H1 (cell line): ENCODE measurements around the gene IQCK. TPM values are rescaled to one million over a fixed set of nuclear protein-coding genes. Genes with fewer than 3 reads are reported as not detected.

Experiments used
- CTCF ChIA-PET: fragments of 300-600 bp; sonication (Branson Sonifier 250); formaldehyde crosslinking; loops from one replicate; lab custom pipeline; 2021; ENCODE audit not compliant: partially characterized antibody; lab: Charles Lee
- POLR2A ChIA-PET: fragments of 300-600 bp; sonication (Branson Sonifier 250); formaldehyde crosslinking; loops from one replicate; lab custom pipeline; 2021; ENCODE audit warnings: inconsistent platforms; ENCODE audit not compliant: partially characterized antibody; lab: Charles Lee
- DNase-seq, 2 experiments: peaks; one replicate each; pipeline versions ENCODE4 v3.0.0 to v3.0.0-alpha.2; 2010 to 2022; ENCODE audit warnings: low spot score in 2 of 2, low read depth in 1 of 2, mixed read lengths in 1 of 2
- FAIRE-seq: peaks from 2 replicates; lab custom pipeline; 2011; peaks lifted over from hg19 to GRCh38; lab: Jason Lieb, UNC
- H2AFZ ChIP-seq: 2 replicates; pipeline ENCODE4 v1.8.1; 2012; ENCODE audit warnings: low read length, inconsistent platforms
- H2AK5ac ChIP-seq: 2 replicates; pipeline ENCODE4 v1.6.1; 2013; ENCODE audit warnings: low read depth, low read length
- H2BK120ac ChIP-seq: replicated peaks from 2 replicates; pipeline ENCODE3; 2013; ENCODE audit warnings: low read depth, low read length, inconsistent platforms
- H2BK12ac ChIP-seq: 2 replicates; pipeline ENCODE4 v1.6.1; 2013; ENCODE audit warnings: low read depth, low read length
- H2BK15ac ChIP-seq: 2 replicates; pipeline ENCODE4 v1.6.1; 2013; ENCODE audit warnings: low read length
- H2BK20ac ChIP-seq: 2 replicates; pipeline ENCODE4 v1.6.1; 2013; ENCODE audit warnings: low read length
- H2BK5ac ChIP-seq: 2 replicates; pipeline ENCODE4 v1.6.1; 2013; ENCODE audit warnings: low read depth, low read length
- H3K14ac ChIP-seq: 2 replicates; pipeline ENCODE4 v1.6.1; 2013; ENCODE audit warnings: inconsistent platforms; ENCODE audit not compliant: insufficient read length
- H3K18ac ChIP-seq: 2 replicates; pipeline ENCODE4 v1.6.1; 2013; ENCODE audit warnings: low read length; ENCODE audit errors: extremely low read depth
- H3K23ac ChIP-seq: 2 replicates; pipeline ENCODE4 v1.6.1; 2013; ENCODE audit warnings: inconsistent platforms; ENCODE audit not compliant: insufficient read length
- H3K23me2 ChIP-seq: 2 replicates; pipeline ENCODE4 v1.6.1; 2013; ENCODE audit warnings: low read depth, low read length
- H3K27ac ChIP-seq: 2 replicates; pipeline ENCODE4 v1.6.1; 2011; ENCODE audit warnings: low read depth, low read length, inconsistent platforms
- H3K27me3 ChIP-seq, 4 experiments: replicated peaks in 1 of 4; 1 replicate in 1 of 4; 2 replicates in 3 of 4; pipeline versions ENCODE4 v1.6.1 to v1.8.1; 2011 to 2013; ENCODE audit warnings: low read length in 3 of 4, mild to moderate bottlenecking in 3 of 4, inconsistent platforms in 2 of 4, mixed read lengths in 2 of 4, moderate library complexity in 1 of 4; ENCODE audit not compliant: control insufficient read depth in 3 of 4, insufficient read depth in 3 of 4; ENCODE audit errors: extremely low read depth in 1 of 4
- H3K36me3 ChIP-seq, 4 experiments: 2 replicates each; pipeline versions ENCODE4 v1.6.1 to v1.8.1; 2011 to 2013; ENCODE audit warnings: mild to moderate bottlenecking in 4 of 4, low read length in 3 of 4, moderate library complexity in 2 of 4, control low read depth in 1 of 4, inconsistent platforms in 1 of 4; ENCODE audit not compliant: insufficient read depth in 4 of 4, control insufficient read depth in 2 of 4
- H3K4ac ChIP-seq: replicated peaks from 2 replicates; pipeline ENCODE3; 2013; ENCODE audit warnings: low read length, low read depth, mixed read lengths, inconsistent platforms; ENCODE audit not compliant: insufficient read length
- H3K4me1 ChIP-seq, 4 experiments: replicated peaks in 1 of 4; 1 replicate in 1 of 4; 2 replicates in 3 of 4; pipeline versions ENCODE4 v1.6.1 to v1.8.1; 2011 to 2013; ENCODE audit warnings: low read length in 3 of 4, inconsistent platforms in 2 of 4, mixed read lengths in 1 of 4; ENCODE audit not compliant: insufficient read depth in 4 of 4, control insufficient read depth in 3 of 4
- H3K4me2 ChIP-seq, 2 experiments: 2 replicates each; pipeline versions ENCODE4 v1.6.1 to v1.8.1; 2011 to 2013; ENCODE audit warnings: low read depth in 2 of 2, low read length in 2 of 2, control low read depth in 1 of 2, inconsistent platforms in 1 of 2, mild to moderate bottlenecking in 1 of 2; ENCODE audit not compliant: insufficient read depth in 1 of 2
- H3K4me3 ChIP-seq, 4 experiments: fragments of 200-600, 300-600 bp in 1 of 4; sonication (generic), shearing (Covaris generic), sonication (Bioruptor Twin) in 1 of 4; 2 replicates each; pipeline versions ENCODE4 v1.5.1 to v1.8.1; 2011 to 2016; ENCODE audit warnings: low read length in 4 of 4, low read depth in 3 of 4, control low read depth in 2 of 4, inconsistent platforms in 2 of 4, mild to moderate bottlenecking in 2 of 4, mixed read lengths in 1 of 4, moderate library complexity in 1 of 4; ENCODE audit not compliant: insufficient read depth in 2 of 4; ENCODE audit errors: extremely low read depth in 1 of 4
- H3K56ac ChIP-seq: replicated peaks from 2 replicates; pipeline ENCODE3; 2013; ENCODE audit warnings: low read depth, mild to moderate bottlenecking, mixed read lengths, low read length, inconsistent platforms; ENCODE audit not compliant: insufficient read length
- H3K79me1 ChIP-seq: 2 replicates; pipeline ENCODE4 v1.6.1; 2013; ENCODE audit warnings: low read depth, low read length, control low read depth
- H3K79me2 ChIP-seq, 2 experiments: 2 replicates each; pipeline versions ENCODE4 v1.6.1 to v1.8.1; 2012 to 2013; ENCODE audit warnings: low read length in 2 of 2, mild to moderate bottlenecking in 2 of 2, inconsistent platforms in 1 of 2; ENCODE audit not compliant: insufficient read depth in 2 of 2, control insufficient read depth in 1 of 2
- H3K9ac ChIP-seq, 4 experiments: replicated peaks in 1 of 4; 1 replicate in 1 of 4; 2 replicates in 3 of 4; pipeline versions ENCODE4 v1.6.1 to v1.8.1; 2011 to 2013; ENCODE audit warnings: low read depth in 3 of 4, low read length in 3 of 4, control low read depth in 2 of 4, mild to moderate bottlenecking in 2 of 4, moderate library complexity in 2 of 4, inconsistent platforms in 1 of 4; ENCODE audit errors: extremely low read depth in 1 of 4
- H3K9me3 ChIP-seq, 2 experiments: 2 replicates each; pipeline versions ENCODE4 v1.6.1 to v1.8.1; 2012 to 2013; ENCODE audit warnings: mild to moderate bottlenecking in 2 of 2, moderate library complexity in 2 of 2, control low read depth in 1 of 2, inconsistent platforms in 1 of 2, low read depth in 1 of 2, low read length in 1 of 2, mixed read lengths in 1 of 2; ENCODE audit not compliant: insufficient read depth in 2 of 2
- H4K20me1 ChIP-seq, 2 experiments: replicated peaks in 1 of 2; 2 replicates each; pipeline versions ENCODE3 to v1.8.1; 2011 to 2013; ENCODE audit warnings: inconsistent platforms in 2 of 2, low read length in 2 of 2, mild to moderate bottlenecking in 1 of 2; ENCODE audit not compliant: insufficient read depth in 2 of 2, control insufficient read depth in 1 of 2
- H4K5ac ChIP-seq: 2 replicates; pipeline ENCODE4 v1.6.1; 2013; ENCODE audit warnings: low read length, low read depth, mixed read lengths, inconsistent platforms; ENCODE audit not compliant: insufficient read length
- H4K8ac ChIP-seq: 2 replicates; pipeline ENCODE4 v1.8.0; 2013; ENCODE audit warnings: mild to moderate bottlenecking, moderate library complexity, low read length, inconsistent platforms; ENCODE audit not compliant: insufficient read depth; ENCODE audit errors: extremely low read depth
- H4K91ac ChIP-seq: replicated peaks from 2 replicates; pipeline ENCODE3; 2013; ENCODE audit warnings: low read length, mixed read lengths, inconsistent platforms; ENCODE audit not compliant: insufficient read length
- ATF2 ChIP-seq: IDR thresholded peaks from 2 replicates; pipeline ENCODE4 v1.6.1; 2012; ENCODE audit warnings: low read length, inconsistent platforms
- BACH1 ChIP-seq: IDR thresholded peaks from 2 replicates; pipeline ENCODE4 v1.6.1; 2012; ENCODE audit warnings: low read length, improper control_type of control experiment
- BRCA1 ChIP-seq: IDR thresholded peaks from 2 replicates; pipeline ENCODE4 v1.6.1; 2012; ENCODE audit warnings: low read depth, low read length, improper control_type of control experiment
- CHD1 ChIP-seq: IDR thresholded peaks from 2 replicates; pipeline ENCODE4 v1.6.1; 2012; ENCODE audit warnings: low read depth, low read length, improper control_type of control experiment
- FOSL1 ChIP-seq: IDR thresholded peaks from 2 replicates; pipeline ENCODE4 v1.6.1; 2011; ENCODE audit warnings: mild to moderate bottlenecking, low read depth, low read length, moderate library complexity; ENCODE audit not compliant: insufficient read depth
- HDAC2 ChIP-seq, 2 experiments: fragments of 300-600 bp in 1 of 2; sonication (generic) in 1 of 2; IDR thresholded peaks; 2 replicates each; pipeline ENCODE4 v1.6.1; 2011 to 2012; ENCODE audit warnings: low read depth in 2 of 2, low read length in 2 of 2, mild to moderate bottlenecking in 2 of 2, moderate library complexity in 2 of 2, borderline replicate concordance in 1 of 2, inconsistent platforms in 1 of 2
- JUN ChIP-seq: IDR thresholded peaks from 2 replicates; pipeline ENCODE4 v1.6.1; 2011; ENCODE audit warnings: low read depth, mild to moderate bottlenecking, improper control_type of control experiment, low read length
- RAD21 ChIP-seq, 2 experiments: IDR thresholded peaks in 1 of 2; conservative IDR thresholded peaks in 1 of 2; 2 replicates each; pipeline ENCODE4 v1.6.1; 2011; ENCODE audit warnings: low read depth in 2 of 2, low read length in 2 of 2, improper control_type of control experiment in 1 of 2, inconsistent platforms in 1 of 2, mild to moderate bottlenecking in 1 of 2, moderate library complexity in 1 of 2
- RBBP5 ChIP-seq: IDR thresholded peaks from 2 replicates; pipeline ENCODE4 v1.7.1; 2012; ENCODE audit warnings: low read depth, mild to moderate bottlenecking, inconsistent platforms, low read length, moderate library complexity, borderline replicate concordance
- SIX5 ChIP-seq: IDR thresholded peaks from 2 replicates; pipeline ENCODE4 v1.6.1; 2011; ENCODE audit warnings: mild to moderate bottlenecking, low read depth, low read length
- SP1 ChIP-seq: IDR thresholded peaks from 2 replicates; pipeline ENCODE4 v1.6.1; 2011; ENCODE audit warnings: low read depth, low read length
- SUZ12 ChIP-seq: fragments of 200-600 bp; sonication (generic); IDR thresholded peaks from 2 replicates; pipeline ENCODE4 v1.6.1; 2012; ENCODE audit warnings: mild to moderate bottlenecking, inconsistent platforms, low read length, moderate library complexity, mixed read lengths
- TCF12 ChIP-seq: IDR thresholded peaks from 2 replicates; pipeline ENCODE4 v1.6.1; 2011; ENCODE audit warnings: low read depth, mild to moderate bottlenecking, low read length
- WGBS, 2 experiments: shearing (Covaris generic) in 1 of 2; methylation state at CpG; one replicate each; pipeline versions ENCODE4 v1.1.6 to v1.1.7; 2013 to 2015; ENCODE audit warnings: low lambda C conversion rate in 2 of 2, mixed read lengths in 2 of 2, inconsistent platforms in 1 of 2, low coverage in 1 of 2, missing lambda C conversion rate in 1 of 2; ENCODE audit not compliant: insufficient replicate concordance in 2 of 2, insufficient coverage in 1 of 2, insufficient read length in 1 of 2; ENCODE audit errors: extremely low coverage in 1 of 2, missing lambda C conversion rate in 1 of 2; 5-methylcytosine and 5-hydroxymethylcytosine counted together
- polyA plus RNA-seq, 7 experiments: library from polyadenylated mRNA; depleted of rRNA in 3 of 7; stranded (reverse) in 5 of 7; unstranded in 2 of 7; fragments of >200 nt in 5 of 7; fragments of 200-250 nt in 2 of 7; gene quantifications; 1 replicate in 5 of 7; 2 replicates in 1 of 7; 4 replicates in 1 of 7; pipeline versions ENCODE4 v1.2.1 to v1.2.3, GENCODE V29; 2011 to 2013; ENCODE audit warnings: missing spikeins in 2 of 7, mixed read lengths in 2 of 7
- total RNA-seq: library from RNA; stranded (reverse); fragmentation: NEBNext Ultra II Directional; extraction: Animal tissue kit (Norgen Biotek cat#: 25700); gene quantifications from 2 replicates; pipeline ENCODE4 v1.2.1, GENCODE V29; 2021

The IQCK gene
- total and polyA plus RNA-seq, 2 of the 8 experiments (the other 6 are each of a cell fraction or from before 2014, with no cell fraction given) = 6.2 to 9.3 TPM

- H2BK120ac ChIP-seq = no peak overlapping the region
- H3K23me2 ChIP-seq = no peaks in the 10 kb centered on the region
- FAIRE-seq (no peak), DNase-seq (no peak)
- TF ChIP-seq TCF12 (no peak), FOSL1 (no peak), BRCA1 (no peak), SUZ12 (no peak), RBBP5 (no peak), SP1 (no peak), HDAC2 (IDR thresholded peaks at IDR 0.05; ENCODE audit: borderline replicate concordance in 1 of 2, low read depth in 2 of 2, low read length in 2 of 2) (no peak), SIX5 (no peak), JUN (no peak), CHD1 (no peak), RAD21 (IDR thresholded peaks at IDR 0.05 in 1 of 2, conservative IDR thresholded peaks at IDR 0.05 in 1 of 2; ENCODE audit: low read depth in 2 of 2, low read length in 2 of 2) (no peak), ATF2 (no peak), BACH1 (no peak)
- no peak overlapping the region for H3K14ac ChIP-seq
- no peaks in the 10 kb centered on the region for H4K20me1 ChIP-seq
- H2BK5ac ChIP-seq = no peak overlapping the region
- peaks cover 0 to 8% (median 2%) of the 10 kb centered on the region in 4 experiments; a peak in 5 of 8 replicates for H3K36me3 ChIP-seq
- POLR2A ChIA-PET = interaction anchor here (0.8 to 1.0 kb wide), 2 partner anchors 20 to 210 kb away, joined by 3 read pairs; no protein-coding TSS in a partner anchor
- no peaks in the 10 kb centered on the region for H3K79me1 ChIP-seq
- no peak overlapping the region for H3K27ac ChIP-seq
- H3K4ac ChIP-seq = no peak overlapping the region
- no peak overlapping the region for H2BK12ac ChIP-seq
- no peak overlapping the region for H4K5ac ChIP-seq
- H3K9ac ChIP-seq = no peak overlapping the region
- no peak overlapping the region for H3K18ac ChIP-seq
- no peaks in the 10 kb centered on the region for H3K9me3 ChIP-seq
- CTCF ChIA-PET = interaction anchor here (0.9 to 1.6 kb wide), 5 partner anchors 8 to 57 kb away, joined by 3 to 4 read pairs (median 3); no protein-coding TSS in a partner anchor
- no peak overlapping the region for H2AFZ ChIP-seq
- H3K27me3 ChIP-seq = no peaks in the 10 kb centered on the region
- no peak overlapping the region for H3K4me3 ChIP-seq
- H3K23ac ChIP-seq = no peak overlapping the region
- WGBS, 2 experiments = 85% methylated on average over 4 of the region's 4 CpGs; no CpG with 5 or more reads in 1 of the 2 experiments
- H3K4me2 ChIP-seq = no peak overlapping the region
- no peak overlapping the region for H3K56ac ChIP-seq
- H4K8ac ChIP-seq = no peak overlapping the region
- H3K79me2 ChIP-seq = no peaks in the 10 kb centered on the region
- no peak overlapping the region for H4K91ac ChIP-seq
- H2BK15ac ChIP-seq = no peak overlapping the region
- no peaks in the 10 kb centered on the region for H3K4me1 ChIP-seq
- H2BK20ac ChIP-seq = no peak overlapping the region
- no peak overlapping the region for H2AK5ac ChIP-seq
Observed at GRCh38 chr16:19672378-19672777, 45.7 kb upstream of the IQCK start.
